Measurements from ENCODE around the gene ARHGDIB. TPM values are rescaled to one million over a fixed set of nuclear protein-coding genes. Genes with fewer than 3 reads are reported as not detected.

Gene ARHGDIB
- total and polyA plus RNA-seq, 2 of the 4 experiments (the other 2 are of a cell fraction): 24.9 to 30.7 TPM

DNA sequence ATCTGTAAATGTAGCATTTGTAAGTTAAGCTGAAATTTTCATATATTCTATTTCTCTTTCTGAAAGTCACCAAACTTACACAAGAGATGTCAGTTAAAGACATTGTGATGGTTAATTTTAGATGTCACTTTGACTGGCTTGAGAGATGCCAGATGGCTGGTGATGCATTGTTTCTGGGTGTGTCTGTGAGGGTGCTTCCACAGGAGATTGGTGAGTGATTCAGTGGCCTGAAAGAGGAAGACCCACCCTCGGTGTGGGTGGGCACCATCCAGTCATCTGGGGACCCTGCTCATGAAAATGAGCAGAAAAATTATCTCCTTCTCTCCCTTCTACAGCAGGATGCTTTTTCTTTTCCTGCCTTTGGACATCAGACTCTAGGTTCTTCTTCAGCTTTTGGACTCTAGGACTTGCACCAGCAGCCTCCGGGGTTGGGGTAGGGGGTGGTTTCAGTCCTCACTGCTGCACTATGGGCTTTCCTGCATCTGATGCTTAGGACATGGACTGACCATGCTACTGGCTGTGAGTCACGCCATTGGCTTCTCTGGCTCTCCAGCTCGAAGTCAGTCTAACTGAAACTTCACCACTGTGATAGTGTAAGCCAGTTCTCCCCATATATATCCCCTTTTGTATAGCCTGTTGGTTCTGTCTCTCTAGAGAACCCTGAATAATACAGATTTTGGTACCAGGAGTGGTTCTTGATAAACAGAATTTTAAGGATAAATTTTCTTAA is 32.3 kb upstream of the ARHGDIB start:
- dilution Hi-C loops (cut with HindIII; ENCODE audit: low sequenced_read_pairs, unreplicated experiment): no loop called here
- Histone ChIP-seq H3K14ac (replicated peaks; ENCODE audit: low read depth, low read length) (peak overlapping the region; percentile 40; the same call in 1 of the 2 replicates), H2BK5ac (ENCODE audit: low read depth, low read length, poor library complexity, severe bottlenecking) (peak overlapping the region; percentile 86), H2BK20ac (ENCODE audit: low read depth, low read length) (peak overlapping the region; percentile 72), H2AFZ (replicated peaks; ENCODE audit: low read length, poor library complexity) (peak overlapping the region; percentile 28), H3K18ac (ENCODE audit: low read depth, low read length) (peak overlapping the region; percentile 51; the same call in 1 of the 2 replicates), H3K56ac (ENCODE audit: extremely low read depth, insufficient read depth, low read length) (no peak overlapping the region), H4K20me1 (ENCODE audit: insufficient read depth, low read length) (no peaks in the 10 kb centered on the region), H2BK15ac (ENCODE audit: low read depth, low read length) (no peak overlapping the region), H3K27me3 (ENCODE audit: control insufficient read depth, insufficient read depth, low read length) (no peaks in the 10 kb centered on the region), H3K4me2 (ENCODE audit: low read depth, low read length) (peak overlapping the region; percentile 14; the same call in 1 of the 2 replicates), H3K4me1 (ENCODE audit: control insufficient read depth, insufficient read depth, low read length) (peaks cover 10% of the 10 kb centered on the region), H4K5ac (ENCODE audit: low read depth, low read length) (no peak overlapping the region), H3K4me3 (ENCODE audit: insufficient read depth, low read depth, low read length) (no peak overlapping the region), H3K27ac (ENCODE audit: insufficient read depth, low read length) (0 out of 2 replicates have a peak overlapping the region, but pooled peaks have one; percentile 8), H3K4ac (ENCODE audit: low read depth, low read length) (peak overlapping the region; percentile 50; the same call in 1 of the 2 replicates), H3K23ac (ENCODE audit: low read depth, low read length) (no peak overlapping the region), H2AK5ac (ENCODE audit: low read depth, low read length) (no peak overlapping the region), H3K9ac (ENCODE audit: low read depth, low read length) (no peak overlapping the region), H4K8ac (ENCODE audit: low read depth in 2 of 2, low read length in 2 of 2) (peak overlapping the region in 1 of 2 experiments; percentile 61; a peak in 2 of 4 replicates), H2AK9ac (replicated peaks; ENCODE audit: low read depth, low read length, poor library complexity) (no peak overlapping the region), H2BK120ac (ENCODE audit: low read depth, low read length) (peak overlapping the region; percentile 52), H3K9me3 (ENCODE audit: control insufficient read depth, insufficient read depth, low read length) (no peaks in the 10 kb centered on the region), H3K79me1 (ENCODE audit: low read depth in 1 of 2, low read length in 2 of 2) (no peaks in the 10 kb centered on the region), H3K9me1 (ENCODE audit: insufficient read depth, low read length) (peaks cover 10% of the 10 kb centered on the region; the same call in 1 of the 2 replicates), H4K91ac (ENCODE audit: insufficient read depth, low read depth, low read length) (peak overlapping the region; percentile 39), H3K36me3 (ENCODE audit: control insufficient read depth, insufficient read depth, low read length) (no peaks in the 10 kb centered on the region)
- BruUV-seq (replicated peaks): no TSS peak
- no CpG with 5 or more reads among the region's 4 CpGs for WGBS, 2 experiments (ENCODE audit: extremely low coverage in 2 of 2, insufficient read length in 1 of 2)
- intact Hi-C loops (cut with micrococcal nuclease): loop anchor here (1.0 to 10.0 kb wide), 4 partner anchors 63 to 531 kb away; no protein-coding TSS in a partner anchor
- ATAC-seq (ENCODE audit: low read depth) (peak; percentile 95), DNase-seq (peak; percentile 68)
- no peak for TF ChIP-seq BHLHE40 (IDR thresholded peaks at IDR 0.05; ENCODE audit: low read depth, low read length)
- TF ChIP-seq POLR2A (IDR thresholded peaks at IDR 0.05; ENCODE audit: low read depth, low read length): no peak
- peak; percentile 9; the same call in 1 of the 2 replicates for TF ChIP-seq SMC3 (IDR thresholded peaks at IDR 0.05; ENCODE audit: low read depth, low read length)
- TF ChIP-seq MXI1 (IDR thresholded peaks at IDR 0.05; ENCODE audit: borderline replicate concordance, low read depth, low read length): no peak
- TF ChIP-seq RAD21 (IDR thresholded peaks at IDR 0.05; ENCODE audit: low read length): peak; percentile 21; the same call in 1 of the 2 replicates
- TF ChIP-seq, protein P1, sequence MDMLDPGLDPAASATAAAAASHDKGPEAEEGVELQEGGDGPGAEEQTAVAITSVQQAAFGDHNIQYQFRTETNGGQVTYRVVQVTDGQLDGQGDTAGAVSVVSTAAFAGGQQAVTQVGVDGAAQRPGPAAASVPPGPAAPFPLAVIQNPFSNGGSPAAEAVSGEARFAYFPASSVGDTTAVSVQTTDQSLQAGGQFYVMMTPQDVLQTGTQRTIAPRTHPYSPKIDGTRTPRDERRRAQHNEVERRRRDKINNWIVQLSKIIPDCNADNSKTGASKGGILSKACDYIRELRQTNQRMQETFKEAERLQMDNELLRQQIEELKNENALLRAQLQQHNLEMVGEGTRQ (IDR thresholded peaks at IDR 0.05; ENCODE audit: low read depth, low read length): no peak
- in situ Hi-C loops (cut with MboI; ENCODE audit: low sequenced_read_pairs): loop anchor here (25.0 kb wide), 1 partner anchor 756 kb away; no protein-coding TSS in a partner anchor
- POLR2A ChIA-PET (ENCODE audit: unreplicated experiment): interaction anchor here (1.0 kb wide), 1 partner anchor 148 kb away, joined by 4 read pairs; no protein-coding TSS in a partner anchor
- CTCF ChIA-PET: interaction anchor here (1.0 kb wide), 1 partner anchor 138 kb away, joined by 3 read pairs; no protein-coding TSS in a partner anchor
